ENCODE measurements around the gene CREB5. TPM values are rescaled to one million over a fixed set of nuclear protein-coding genes. Genes with fewer than 3 reads are reported as not detected.

Gene CREB5
- total RNA-seq, 1 experiment from 2014 or later = 19.2 TPM

DNA sequence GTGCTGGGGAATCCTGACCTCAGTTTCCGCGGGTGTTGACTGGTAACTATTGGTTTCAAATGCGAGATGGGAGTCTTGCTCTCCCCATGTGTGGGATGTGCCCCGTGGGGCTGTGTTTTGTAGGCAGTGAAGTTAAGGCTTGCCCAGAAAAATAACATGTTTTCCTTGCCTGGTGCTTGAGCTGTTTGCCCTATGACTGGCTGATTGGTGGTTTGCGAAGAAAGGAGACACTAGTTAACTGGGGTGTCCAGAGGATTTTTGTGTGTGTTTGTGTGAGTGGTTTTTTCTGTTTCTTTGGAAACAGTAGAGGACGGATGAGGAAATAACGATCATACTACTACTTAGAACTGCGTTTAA, 61.9 kb downstream of the CREB5 start:
- peaks cover 4% of the 10 kb centered on the region for H3K9me3 Mint-ChIP-seq (ENCODE audit: low read depth, unreplicated experiment)
- no peaks in the 10 kb centered on the region for H3K4me1 Mint-ChIP-seq (ENCODE audit: low read depth, unreplicated experiment)
- intact Hi-C loops (cut with micrococcal nuclease; ENCODE audit: unreplicated experiment) = no loop called here
- no peak overlapping the region for H3K27ac Mint-ChIP-seq (ENCODE audit: unreplicated experiment)
- no peaks in the 10 kb centered on the region for H3K27me3 Mint-ChIP-seq (ENCODE audit: unreplicated experiment)
- CTCF ChIA-PET = no interaction called here
- TF ChIP-seq, protein P1, sequence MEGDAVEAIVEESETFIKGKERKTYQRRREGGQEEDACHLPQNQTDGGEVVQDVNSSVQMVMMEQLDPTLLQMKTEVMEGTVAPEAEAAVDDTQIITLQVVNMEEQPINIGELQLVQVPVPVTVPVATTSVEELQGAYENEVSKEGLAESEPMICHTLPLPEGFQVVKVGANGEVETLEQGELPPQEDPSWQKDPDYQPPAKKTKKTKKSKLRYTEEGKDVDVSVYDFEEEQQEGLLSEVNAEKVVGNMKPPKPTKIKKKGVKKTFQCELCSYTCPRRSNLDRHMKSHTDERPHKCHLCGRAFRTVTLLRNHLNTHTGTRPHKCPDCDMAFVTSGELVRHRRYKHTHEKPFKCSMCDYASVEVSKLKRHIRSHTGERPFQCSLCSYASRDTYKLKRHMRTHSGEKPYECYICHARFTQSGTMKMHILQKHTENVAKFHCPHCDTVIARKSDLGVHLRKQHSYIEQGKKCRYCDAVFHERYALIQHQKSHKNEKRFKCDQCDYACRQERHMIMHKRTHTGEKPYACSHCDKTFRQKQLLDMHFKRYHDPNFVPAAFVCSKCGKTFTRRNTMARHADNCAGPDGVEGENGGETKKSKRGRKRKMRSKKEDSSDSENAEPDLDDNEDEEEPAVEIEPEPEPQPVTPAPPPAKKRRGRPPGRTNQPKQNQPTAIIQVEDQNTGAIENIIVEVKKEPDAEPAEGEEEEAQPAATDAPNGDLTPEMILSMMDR (IDR thresholded peaks at IDR 0.05; ENCODE audit: unreplicated experiment) = no peak
- no peaks in the 10 kb centered on the region for H3K36me3 Mint-ChIP-seq (ENCODE audit: insufficient read depth, unreplicated experiment)
- BruUV-seq (replicated peaks) = no TSS peak
- no peak overlapping the region for H3K4me3 Mint-ChIP-seq (ENCODE audit: low read depth, unreplicated experiment)
- DNase-seq = no peak

DNA sequence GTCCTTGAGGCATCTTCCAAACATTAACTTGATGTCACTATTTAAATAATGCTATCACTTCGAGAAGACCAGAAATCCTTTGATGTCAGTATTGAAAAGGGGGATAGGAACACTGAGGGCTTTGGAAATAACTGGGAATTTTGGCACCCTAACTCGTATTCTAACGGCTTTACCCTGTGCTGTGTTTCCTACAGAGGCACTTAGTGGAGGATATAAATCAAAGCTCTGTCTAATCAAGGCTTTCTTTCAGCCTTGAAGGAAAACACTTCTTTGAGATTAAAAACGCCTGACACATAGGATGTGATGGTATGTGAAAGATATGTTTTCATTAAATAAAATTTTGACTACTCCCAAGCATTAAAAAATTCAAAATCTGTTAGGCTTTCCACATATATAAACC, 62.3 kb downstream of the CREB5 start:
- Mint-ChIP-seq H3K27ac (ENCODE audit: unreplicated experiment) (no peak overlapping the region), H3K27me3 (ENCODE audit: unreplicated experiment) (no peaks in the 10 kb centered on the region), H3K36me3 (ENCODE audit: insufficient read depth, unreplicated experiment) (no peaks in the 10 kb centered on the region), H3K4me1 (ENCODE audit: low read depth, unreplicated experiment) (no peaks in the 10 kb centered on the region), H3K9me3 (ENCODE audit: low read depth, unreplicated experiment) (peaks cover 4% of the 10 kb centered on the region), H3K4me3 (ENCODE audit: low read depth, unreplicated experiment) (no peak overlapping the region)
- CTCF ChIA-PET = no interaction called here
- BruUV-seq (replicated peaks) = no TSS peak
- TF ChIP-seq, protein P1 (IDR thresholded peaks at IDR 0.05; ENCODE audit: unreplicated experiment) = no peak
- intact Hi-C loops (cut with micrococcal nuclease; ENCODE audit: unreplicated experiment) = no loop called here
- no peak for DNase-seq

DNA sequence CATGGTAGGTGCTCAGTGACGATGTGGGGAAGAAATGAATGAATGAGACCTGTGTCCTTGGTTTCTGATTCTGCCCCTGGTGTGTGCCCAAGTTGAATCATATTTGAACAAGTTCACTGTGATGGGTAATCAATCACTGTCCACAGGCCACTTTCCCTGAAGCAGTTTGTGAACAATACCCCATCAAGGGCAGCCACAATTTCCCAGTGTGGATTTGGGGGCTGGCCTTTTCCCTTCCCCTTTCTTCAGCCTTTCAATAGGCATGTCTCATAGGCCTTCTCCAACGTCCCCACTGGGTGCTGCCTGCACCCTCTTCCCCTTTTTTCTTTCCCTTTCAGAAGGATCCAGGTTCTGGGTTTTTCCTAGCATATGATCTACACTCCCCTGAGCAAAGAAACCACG, 64.7 kb downstream of the CREB5 start:
- Mint-ChIP-seq H3K4me3 (ENCODE audit: low read depth, unreplicated experiment) (no peak overlapping the region), H3K27ac (ENCODE audit: unreplicated experiment) (no peak overlapping the region), H3K9me3 (ENCODE audit: low read depth, unreplicated experiment) (no peaks in the 10 kb centered on the region), H3K4me1 (ENCODE audit: low read depth, unreplicated experiment) (no peaks in the 10 kb centered on the region), H3K36me3 (ENCODE audit: insufficient read depth, unreplicated experiment) (no peaks in the 10 kb centered on the region), H3K27me3 (ENCODE audit: unreplicated experiment) (no peaks in the 10 kb centered on the region)
- DNase-seq = no peak
- TF ChIP-seq, protein P1 (IDR thresholded peaks at IDR 0.05; ENCODE audit: unreplicated experiment) = no peak
- CTCF ChIA-PET = no interaction called here
- intact Hi-C loops (cut with micrococcal nuclease; ENCODE audit: unreplicated experiment) = no loop called here
- no TSS peak for BruUV-seq (replicated peaks)

DNA sequence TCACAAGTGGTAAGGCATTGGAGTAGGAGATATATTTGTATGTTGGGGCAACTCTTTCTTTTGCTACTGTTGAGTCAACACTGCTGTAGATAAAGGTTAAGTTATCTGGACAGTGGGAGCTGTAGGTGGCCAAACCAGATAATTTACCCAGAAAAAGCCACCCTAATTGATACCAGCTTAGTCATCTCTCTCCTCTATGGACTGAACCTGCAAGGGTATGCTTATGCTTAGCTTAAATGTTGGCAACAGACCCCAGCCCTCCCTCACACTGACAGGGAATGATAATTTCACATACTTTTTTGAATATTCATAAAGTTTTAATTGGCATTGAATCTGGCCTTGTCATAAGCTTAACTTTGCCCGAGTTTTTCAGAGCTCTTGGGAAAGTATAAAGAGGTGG, 66.3 kb downstream of the CREB5 start:
- Mint-ChIP-seq H3K36me3 (ENCODE audit: insufficient read depth, unreplicated experiment) (no peaks in the 10 kb centered on the region), H3K4me3 (ENCODE audit: low read depth, unreplicated experiment) (no peak overlapping the region), H3K9me3 (ENCODE audit: low read depth, unreplicated experiment) (no peaks in the 10 kb centered on the region), H3K27ac (ENCODE audit: unreplicated experiment) (no peak overlapping the region), H3K4me1 (ENCODE audit: low read depth, unreplicated experiment) (no peaks in the 10 kb centered on the region), H3K27me3 (ENCODE audit: unreplicated experiment) (no peaks in the 10 kb centered on the region)
- CTCF ChIA-PET = interaction anchor here (1.0 kb wide), 1 partner anchor 11 kb away, joined by 3 read pairs; no protein-coding TSS in a partner anchor
- no TSS peak for BruUV-seq (replicated peaks)
- no peak for DNase-seq
- intact Hi-C loops (cut with micrococcal nuclease; ENCODE audit: unreplicated experiment) = no loop called here
- TF ChIP-seq, protein P1 (IDR thresholded peaks at IDR 0.05; ENCODE audit: unreplicated experiment) = no peak

All from Calu3 (cell line).